ENCODE results near the gene MCRIP1.

The MCRIP1 gene

DNA sequence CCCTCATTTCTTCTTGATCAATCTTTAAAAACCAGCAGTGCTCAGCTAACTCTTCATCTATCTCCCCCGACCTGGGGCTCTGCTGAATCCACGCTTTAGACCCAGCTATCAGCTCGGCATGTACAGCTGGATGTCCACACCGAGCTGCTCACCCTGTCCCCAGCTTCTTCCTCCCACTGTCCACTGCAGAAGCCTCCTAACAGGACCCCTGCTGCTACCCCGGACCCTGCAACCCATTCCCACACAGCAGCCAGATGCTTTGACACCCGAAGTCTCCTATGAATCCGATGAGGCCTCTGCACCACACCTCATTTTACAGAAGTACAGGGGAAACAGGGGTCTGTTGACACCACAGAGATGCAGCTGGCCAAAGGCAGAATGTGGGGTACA lies 15.3 kb downstream of the MCRIP1 start:
- no peak for DNase-seq

DNA sequence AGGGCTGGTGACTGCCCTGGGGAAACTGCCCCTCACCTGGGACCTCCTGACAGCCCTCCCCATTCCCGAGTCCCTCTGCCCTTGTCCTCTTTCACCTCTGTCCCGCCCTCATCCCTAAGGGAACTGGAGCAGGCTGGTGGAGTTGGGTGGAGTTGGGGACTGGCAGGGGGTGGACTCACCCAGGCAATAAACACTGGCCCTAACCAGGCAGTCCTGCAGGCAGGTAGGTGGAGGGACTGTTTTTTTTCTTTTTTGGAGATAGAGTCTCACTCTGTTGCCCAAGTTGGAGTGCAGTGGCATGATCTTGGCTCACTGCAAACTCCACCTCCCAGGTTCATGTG lies 17.5 kb downstream of the MCRIP1 start:
- no peak for DNase-seq

DNA sequence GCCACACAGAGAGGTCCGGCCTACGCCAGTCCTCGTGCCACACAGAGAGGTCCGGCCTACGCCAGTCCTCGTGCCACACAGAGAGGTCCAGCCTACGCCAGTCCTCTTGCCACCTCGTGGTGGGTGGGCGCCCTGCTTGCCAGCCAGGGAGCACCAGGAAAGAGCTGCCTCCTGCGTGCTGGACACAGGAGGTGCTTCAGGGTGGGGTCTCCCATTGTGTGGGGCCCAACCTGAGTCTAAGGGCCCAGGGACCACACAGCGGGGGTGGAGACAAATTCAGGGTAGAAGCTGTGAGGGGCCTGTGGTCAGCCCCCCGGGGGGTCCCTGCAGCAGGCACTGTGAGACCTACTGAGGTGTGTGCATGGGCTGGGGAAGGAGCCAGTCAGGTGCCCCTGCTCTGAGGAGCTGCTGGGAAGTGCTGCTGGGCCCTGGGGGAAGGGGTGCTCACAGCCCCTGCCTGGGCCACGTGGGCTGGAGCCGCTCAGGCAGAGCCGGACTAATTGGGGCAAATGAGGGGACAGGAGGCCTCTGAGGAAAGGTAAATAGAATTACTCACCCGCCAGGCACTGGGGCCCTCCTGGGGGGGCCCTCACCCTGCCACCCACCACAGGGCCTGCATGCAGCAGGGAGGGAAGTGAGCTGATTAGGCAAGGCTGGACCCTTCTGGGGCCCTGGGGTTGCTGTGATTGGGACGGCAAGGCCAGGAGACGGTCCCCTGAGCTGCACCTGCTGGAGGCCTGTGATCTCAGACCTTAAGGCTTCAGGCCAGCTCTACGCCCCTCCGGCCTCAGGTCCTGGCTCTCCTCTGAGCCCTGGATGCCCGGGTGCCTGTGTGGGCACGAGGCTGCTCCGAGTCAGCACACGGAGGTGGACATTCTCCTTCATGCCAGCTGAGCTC lies 18.1 kb downstream of the MCRIP1 start:
- no peak for DNase-seq

DNA sequence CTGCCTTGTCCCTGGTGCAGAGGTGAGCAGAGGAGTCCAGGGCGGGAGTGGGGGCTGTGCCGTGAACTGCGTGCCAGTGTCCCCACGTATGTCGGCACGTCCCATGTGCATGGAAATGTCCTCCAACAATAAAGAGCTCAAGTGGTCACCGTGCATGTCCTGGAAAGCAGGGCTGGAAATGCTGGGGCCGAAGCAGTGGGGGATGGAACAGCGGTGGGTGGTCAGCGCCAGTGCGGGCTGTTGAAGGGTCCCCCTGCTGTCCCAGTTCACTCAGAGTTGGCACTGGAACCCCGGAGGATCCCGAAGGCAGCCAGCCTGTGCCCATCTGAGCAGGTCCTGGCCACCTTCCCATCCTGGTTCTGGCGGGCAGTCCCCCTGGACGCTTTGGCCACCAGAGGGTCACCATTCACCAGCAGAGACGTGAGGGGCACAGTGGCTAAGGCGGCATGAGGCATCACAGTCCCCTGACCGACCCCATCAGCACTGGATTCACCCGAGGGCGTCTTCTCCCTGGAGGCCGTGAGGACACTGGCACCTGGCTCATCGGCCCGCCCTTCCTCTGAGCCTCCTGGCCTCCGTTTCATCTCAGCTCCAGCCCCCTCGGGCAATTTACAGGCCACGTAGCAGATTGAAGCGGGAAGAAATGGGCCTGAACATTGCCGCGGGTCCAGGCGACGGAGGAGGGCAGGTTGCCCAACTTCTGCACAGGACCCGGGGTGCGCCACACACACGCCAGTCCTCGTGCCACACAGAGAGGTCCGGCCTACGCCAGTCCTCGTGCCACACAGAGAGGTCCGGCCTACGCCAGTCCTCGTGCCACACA lies 19.0 kb downstream of the MCRIP1 start:
- no peak for DNase-seq

DNA sequence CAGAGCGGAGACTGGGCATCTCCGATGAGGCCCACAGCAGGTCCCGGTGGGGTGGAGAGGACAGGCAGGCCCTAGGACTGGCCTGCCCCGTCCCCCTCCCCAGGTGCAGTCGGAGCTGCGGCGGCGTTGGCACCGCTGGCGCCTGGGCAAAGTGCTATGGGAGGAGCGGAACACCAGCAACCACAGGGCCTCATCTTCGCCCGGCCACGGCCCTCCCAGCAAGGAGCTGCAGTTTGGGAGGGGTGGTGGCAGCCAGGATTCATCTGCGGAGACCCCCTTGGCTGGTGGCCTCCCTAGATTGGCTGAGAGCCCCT lies 19.8 kb downstream of the MCRIP1 start:
- DNase-seq, result no peak

DNA sequence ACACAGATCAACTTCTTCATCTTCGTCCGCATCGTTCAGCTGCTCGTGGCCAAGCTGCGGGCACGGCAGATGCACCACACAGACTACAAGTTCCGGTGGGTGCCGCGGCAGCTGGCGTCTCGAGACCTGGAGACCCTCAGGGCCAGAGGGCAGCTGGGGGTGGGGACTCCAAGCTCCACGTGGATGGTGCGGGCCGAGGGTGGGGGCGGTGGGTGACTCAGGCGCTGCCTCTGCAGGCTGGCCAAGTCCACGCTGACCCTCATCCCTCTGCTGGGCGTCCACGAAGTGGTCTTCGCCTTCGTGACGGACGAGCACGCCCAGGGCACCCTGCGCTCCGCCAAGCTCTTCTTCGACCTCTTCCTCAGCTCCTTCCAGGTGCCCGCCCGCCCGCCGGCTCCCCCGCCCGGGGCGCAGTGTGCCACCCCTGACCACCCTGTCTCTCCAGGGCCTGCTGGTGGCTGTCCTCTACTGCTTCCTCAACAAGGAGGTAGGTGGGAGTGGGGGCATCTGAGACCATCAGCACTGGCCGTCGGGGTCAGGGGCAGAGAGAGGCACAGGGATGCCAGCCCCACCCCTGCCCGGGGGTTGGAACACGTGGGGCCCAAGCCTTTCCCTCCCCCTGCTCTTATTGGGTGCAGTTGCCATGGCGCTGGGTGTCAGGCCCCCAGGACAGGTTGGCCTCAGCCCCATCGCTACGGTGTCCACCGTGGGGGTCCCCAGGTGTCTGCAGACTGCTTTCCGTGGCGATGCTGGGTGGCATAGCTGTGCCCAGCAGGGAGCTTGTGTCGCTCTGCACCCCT lies 20.3 kb downstream of the MCRIP1 start:
- no peak for DNase-seq

DNA sequence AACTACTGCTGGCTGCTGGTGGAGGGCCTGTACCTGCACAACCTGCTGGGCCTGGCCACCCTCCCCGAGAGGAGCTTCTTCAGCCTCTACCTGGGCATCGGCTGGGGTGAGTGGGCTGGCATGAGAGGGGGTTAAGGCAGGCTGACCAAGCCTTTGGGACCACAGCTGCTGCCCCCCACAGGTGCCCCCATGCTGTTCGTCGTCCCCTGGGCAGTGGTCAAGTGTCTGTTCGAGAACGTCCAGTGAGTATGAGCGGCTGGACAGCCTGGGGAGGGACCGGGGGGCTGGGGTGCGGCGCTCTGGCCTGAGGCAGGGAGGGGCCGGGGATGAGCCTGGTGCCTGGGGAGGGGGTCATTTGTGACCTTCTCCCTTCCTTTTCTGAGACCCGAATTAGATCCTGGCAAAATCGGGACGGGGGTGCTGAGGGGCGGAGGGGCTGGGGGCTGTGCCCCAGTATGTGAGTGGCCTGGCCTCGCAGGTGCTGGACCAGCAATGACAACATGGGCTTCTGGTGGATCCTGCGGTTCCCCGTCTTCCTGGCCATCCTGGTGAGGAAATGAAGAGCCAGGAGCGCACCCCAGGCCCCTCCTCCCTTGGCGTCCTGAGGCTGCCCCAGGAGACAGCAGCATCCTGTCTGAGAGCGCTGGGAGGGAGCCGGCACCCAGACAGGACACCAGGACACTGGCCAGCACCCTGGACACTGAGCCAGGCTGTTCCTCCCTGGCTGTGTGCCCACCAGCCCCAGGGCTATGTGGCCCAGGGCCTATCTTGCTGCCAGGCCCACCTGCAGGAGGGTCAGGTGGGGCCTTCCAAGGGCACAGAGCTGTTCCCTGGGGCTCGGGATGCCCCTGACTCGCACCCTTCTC lies 21.2 kb downstream of the MCRIP1 start:
- DNase-seq, result no peak

DNA sequence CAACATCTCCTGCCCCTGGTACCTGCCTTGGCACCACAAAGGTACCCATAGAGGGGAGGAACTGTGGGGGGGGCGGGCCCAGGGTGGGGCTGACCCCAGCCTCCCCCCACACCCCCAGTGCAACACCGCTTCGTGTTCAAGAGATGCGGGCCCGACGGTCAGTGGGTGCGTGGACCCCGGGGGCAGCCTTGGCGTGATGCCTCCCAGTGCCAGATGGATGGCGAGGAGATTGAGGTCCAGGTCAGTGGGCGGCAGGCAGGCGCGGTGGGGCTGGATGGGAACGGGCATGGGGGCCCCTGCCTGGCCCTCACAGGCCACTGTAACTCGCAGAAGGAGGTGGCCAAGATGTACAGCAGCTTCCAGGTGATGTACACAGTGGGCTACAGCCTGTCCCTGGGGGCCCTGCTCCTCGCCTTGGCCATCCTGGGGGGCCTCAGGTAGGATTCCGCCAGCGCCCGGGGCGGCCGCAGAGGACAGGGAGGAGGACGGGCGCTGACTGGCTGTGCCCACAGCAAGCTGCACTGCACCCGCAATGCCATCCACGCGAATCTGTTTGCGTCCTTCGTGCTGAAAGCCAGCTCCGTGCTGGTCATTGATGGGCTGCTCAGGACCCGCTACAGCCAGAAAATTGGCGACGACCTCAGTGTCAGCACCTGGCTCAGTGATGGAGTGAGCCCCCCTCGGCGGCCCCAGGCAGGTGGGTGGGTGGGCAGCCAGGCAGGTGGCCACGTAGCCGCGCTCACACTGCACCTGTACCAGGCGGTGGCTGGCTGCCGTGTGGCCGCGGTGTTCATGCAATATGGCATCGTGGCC lies 22.0 kb downstream of the MCRIP1 start:
- no peak for DNase-seq

DNA sequence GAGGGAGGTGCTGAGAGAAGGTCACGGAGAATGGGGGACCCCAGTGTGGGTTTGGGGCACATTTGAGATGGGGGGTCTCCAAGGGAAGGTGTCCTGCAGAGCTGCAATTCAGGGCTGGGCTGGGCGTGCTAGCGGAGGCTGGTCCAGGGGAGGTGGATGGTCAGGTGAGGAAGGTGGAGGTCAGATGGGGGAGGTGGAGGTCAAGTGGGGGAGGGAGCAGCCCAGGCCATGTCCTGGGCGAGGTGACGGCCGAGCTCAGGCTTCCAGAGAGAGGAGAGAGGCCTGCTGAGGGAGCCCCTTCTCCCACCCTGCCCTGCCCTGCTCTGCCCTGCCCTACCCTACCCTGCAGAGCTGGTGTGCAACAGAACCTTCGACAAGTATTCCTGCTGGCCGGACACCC lies 22.6 kb downstream of the MCRIP1 start:
- DNase-seq, result no peak

DNA sequence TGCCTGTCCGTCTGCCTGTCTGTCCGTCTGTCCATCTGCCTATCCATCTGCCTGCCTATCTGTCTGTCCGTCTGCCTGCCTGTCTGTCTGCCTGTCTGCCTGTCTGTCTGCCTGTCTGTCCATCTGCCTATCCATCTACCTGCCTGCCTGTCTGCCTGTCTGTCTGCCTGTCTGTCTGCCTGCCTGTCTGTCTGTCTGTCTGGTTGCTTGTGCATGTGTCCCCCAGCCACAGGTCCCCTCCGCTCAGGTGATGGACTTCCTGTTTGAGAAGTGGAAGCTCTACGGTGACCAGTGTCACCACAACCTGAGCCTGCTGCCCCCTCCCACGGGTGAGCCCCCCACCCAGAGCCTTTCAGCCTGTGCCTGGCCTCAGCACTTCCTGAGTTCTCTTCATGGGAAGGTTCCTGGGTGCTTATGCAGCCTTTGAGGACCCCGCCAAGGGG lies 23.5 kb downstream of the MCRIP1 start:
- DNase-seq, result no peak

DNA sequence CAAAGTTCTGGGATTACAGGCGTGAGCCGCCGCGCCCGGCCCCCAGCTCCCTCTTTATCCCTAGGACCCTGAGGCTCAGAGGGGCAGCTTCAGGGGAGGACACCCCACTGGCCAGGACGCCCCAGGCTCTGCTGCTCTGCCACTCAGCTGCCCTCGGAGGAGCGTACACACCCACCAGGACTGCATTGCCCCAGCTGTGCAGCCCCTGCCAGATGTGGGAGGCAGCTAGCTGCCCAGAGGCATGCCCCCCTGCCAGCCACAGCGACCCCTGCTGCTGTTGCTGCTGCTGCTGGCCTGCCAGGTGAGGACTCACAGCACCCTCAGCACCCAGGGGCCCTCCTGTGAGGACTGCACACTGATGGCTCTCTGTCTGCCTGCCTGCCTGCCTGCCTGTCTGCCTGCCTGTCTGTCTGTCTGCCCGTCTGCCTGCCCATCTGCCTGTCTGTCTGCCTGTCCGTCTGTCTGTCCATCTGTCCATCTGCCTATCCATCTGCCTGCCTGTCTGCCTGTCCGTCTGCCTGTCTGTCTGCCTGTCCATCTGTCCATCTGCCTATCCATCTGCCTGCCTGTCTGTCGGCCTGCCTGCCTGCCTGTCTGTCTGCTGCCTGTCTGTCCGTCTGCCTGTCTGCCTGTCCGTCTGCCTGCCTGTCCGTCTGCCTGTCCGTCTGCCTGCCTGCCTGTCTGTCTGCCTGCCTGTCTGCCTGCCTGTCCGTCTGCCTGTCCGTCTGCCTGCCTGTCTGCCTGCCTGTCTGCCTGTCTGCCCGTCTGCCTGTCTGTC lies 24.1 kb downstream of the MCRIP1 start:
- DNase-seq, result no peak

DNA sequence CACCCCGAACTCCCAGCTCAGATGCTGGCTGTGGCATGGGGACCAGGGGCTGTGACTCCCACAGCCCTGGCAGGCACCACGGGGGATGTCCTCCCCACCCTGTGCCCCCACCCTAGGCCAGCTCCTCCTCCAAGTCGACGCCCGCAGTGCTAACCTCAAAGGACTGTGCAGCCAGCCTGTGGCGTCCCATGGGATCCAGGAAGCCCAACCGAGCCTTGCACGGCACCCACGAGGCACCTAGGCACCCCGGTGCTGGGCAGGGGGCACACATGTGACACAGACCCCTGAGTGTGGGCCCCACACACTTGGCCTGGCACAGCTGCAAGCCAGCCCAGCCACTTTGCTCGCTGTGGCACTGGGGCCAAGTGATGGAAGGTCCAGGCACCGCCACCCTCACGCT lies 25.3 kb downstream of the MCRIP1 start:
- DNase-seq, result no peak

DNA sequence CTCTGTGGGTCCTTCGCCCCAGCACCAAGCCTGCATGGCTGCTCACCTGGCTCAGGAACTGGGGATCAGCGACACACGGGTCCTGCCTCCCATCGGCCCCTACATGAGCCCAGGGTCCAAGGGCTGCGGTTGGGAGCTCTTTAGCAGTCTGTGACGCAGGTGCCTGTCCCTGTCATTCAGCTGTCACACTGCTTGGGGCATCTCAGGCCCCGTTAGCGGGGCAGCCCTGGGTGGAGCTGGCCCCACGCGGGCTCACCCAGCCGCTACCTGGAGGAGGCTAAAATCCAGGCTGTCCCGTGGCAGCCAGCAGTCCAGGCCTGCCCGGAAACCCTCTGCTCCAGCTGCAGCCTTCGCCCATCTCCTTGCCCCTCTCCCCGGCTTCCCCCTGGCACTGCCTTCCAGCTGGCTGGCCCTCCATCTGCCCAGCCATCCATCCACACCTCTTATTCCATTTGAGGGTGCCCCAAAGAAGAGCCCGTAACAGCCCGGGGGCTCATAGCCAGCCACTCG lies 25.8 kb downstream of the MCRIP1 start:
- no peak for DNase-seq

DNA sequence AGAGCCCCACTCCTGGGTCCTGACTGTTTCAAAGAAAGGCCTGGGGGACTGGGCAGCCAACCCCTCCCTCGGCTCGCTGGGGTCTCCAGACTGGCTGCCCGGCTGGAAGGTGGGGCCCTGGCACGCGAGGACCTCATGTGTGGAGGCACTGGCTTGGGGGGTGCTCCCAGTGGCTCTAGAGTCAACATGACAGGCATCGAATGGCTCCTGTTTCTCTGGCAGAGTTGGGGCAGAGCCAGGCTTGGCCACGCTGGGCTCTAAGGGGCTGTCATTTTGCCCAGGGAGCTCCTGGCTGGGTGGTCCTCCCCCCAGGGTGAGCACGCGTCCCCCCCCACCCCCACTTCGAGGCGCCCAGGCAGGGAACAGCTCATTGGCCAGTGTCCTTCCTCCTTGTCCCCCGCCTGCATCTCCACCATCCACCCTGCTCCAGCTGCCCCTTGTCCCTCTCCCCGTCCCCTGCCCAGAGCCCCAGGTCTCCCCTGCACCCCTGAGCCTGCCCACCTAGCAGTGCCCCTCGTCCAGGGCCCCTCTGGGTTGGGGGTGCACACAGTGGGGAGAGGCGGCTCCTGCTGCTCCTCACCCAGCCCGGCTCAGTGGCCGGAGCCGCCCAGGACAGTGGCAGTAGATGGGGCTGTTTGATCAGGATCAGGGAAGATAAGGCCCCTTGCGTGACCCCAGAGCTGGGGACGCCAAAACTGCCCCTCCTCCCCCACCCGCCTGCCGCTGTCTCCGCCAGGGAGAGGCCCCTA lies 26.5 kb downstream of the MCRIP1 start:
- no peak for DNase-seq

DNA sequence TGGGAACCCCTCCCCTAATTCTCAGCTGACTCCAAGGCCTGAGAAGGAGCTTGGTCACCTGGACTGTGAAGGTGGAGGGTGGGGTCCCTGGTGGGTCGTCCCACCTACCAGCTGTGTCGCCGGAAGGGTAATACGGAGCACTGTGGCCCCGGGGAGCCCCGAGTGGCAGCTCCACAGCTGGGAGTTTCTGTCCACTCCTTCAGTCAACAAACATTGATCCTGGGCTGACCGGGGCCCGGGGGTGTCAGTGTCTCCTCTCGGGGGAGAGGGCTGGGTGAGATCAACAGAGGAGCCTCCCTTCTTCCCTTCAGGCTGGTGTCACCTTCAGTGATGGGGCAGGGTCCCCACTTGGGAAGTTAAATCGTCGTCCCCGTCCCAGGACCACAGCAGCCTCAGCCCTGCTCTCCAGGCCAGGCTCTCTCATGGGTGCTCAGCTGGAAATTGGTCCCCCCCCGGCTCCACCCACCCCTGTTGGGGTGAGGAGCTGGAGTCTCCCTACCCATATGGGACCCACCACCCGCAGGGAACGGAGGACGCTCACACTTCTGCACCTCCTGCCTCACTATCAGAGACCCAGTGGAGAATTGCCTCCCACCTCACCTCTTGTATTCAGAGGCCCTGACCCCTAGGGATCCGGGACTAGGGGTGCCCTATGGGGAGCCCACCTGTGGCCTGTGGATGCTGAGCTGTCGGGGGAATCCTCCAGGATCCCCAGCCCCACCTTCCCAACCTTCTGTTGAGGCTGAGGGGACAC lies 27.2 kb downstream of the MCRIP1 start:
- no peak for DNase-seq

DNA sequence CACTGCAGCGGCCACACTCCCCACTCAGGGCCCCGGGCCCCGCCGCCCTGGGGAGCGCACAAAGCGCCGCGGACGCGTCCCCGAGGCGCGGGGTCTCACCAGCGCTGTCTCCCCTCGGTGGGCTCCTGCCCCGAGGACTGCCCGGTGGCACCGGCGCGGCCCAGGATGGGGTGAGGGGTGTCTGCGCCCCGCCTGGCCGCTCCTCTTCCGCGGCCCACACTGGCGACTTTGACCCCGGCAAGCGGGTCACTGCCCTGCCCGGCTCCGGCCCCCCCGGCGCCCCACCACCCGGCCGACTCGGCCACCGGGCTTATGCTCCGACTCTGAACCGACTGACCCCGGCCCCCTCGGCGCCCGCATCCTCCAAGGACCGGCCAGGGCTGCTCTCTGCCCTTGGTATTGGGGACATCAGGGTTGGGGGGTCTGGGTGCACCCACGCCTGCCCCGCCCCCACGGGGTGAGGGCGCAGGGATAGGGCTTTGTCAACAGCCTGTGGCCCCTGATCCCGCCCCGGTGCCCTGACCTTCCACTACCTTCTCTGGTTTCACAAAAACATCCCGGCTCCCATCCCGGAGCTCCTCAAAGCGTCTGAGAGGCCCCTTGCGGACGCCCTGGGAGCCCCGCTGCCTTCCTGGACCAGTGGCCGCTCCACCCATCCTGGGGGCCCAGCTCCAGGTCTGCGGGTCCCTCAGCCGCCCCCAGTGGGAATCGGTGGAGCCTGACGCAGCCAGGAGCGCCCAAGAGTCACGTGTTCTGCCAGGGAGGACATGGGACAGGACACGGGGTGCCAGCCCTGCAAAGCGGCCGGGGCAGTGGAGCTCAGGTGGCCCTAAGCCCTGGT lies 28.3 kb downstream of the MCRIP1 start:
- no peak for DNase-seq

DNA sequence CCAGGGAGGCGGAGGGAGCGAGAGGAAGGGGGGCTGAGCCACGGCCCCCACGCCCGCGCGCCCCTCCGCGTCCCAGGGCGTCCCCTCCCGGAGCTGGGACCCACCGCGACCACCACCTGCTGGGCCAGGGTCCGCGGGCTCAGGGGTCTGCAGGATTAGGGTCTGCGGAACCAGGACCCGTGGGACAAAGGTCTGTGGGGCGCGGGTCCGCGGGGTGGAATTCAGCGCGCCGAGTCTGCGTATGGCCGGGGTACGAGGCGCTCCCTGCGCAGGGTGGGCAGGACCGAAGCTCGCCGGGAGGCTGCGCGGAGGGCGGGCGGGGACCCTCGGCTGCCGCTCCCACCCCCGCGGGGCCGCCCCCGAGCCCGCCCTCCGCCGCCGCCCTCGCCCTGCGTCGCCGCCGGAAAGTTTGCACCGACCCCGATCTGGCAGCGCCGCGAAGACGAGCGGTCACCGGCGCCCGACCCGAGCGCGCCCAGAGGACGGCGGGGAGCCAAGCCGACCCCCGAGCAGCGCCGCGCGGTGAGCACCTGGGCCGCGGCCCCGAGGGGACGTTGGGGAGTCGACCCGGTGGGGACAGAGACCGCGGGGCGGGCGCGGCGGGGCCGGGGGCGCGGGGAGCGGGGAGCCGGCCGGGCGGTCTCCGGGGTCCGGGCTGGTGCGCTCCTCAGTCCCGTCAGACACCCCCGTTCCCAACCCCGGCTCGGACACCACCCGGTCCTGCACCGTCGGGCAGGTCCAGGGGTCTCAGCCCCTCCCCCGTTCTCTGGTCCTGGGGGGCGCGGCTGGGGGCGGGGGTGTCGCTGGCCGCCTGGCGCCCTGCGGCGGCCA lies 29.1 kb downstream of the MCRIP1 start, which contains the start of gene GCGR:
Gene GCGR, plus strand, starts transcription at position 423 of the 831 bp plus-strand sequence. CDS start 4,869 bp downstream, outside the sequence.
- no peak for DNase-seq

Measured in NCI-H1048 (cell line).